HepG2 (cell line): ENCODE measurements around the gene NRSN2. TPM values are rescaled to one million over a fixed set of nuclear protein-coding genes. Genes with fewer than 3 reads are reported as not detected.
A peak's percentile ranks its signal among the peaks of the same experiment; 100 is the strongest.

Experiments
- ARID3A ChIP-seq: IDR thresholded peaks from 2 replicates; pipeline ENCODE4 v1.6.1; 2012; ENCODE audit warnings: low read depth, low read length, improper control_type of control experiment
- ARID4A ChIP-seq: sonication (generic); formaldehyde crosslinking; IDR thresholded peaks from 2 replicates; pipeline ENCODE4 v1.5.0; 2020; ENCODE audit warnings: mild to moderate bottlenecking, missing genetic modification reagents, borderline replicate concordance
- CHCHD3 ChIP-seq: sonication (generic); formaldehyde crosslinking; IDR thresholded peaks from 2 replicates; pipeline ENCODE4 v1.8.0; 2022; ENCODE audit warnings: mild to moderate bottlenecking, missing genetic modification reagents, moderate library complexity
- CSRNP1 ChIP-seq: sonication (generic); formaldehyde crosslinking; IDR thresholded peaks from 2 replicates; pipeline ENCODE4 v1.8.1; 2023; ENCODE audit warnings: mild to moderate bottlenecking, missing genetic modification reagents
- GLMP ChIP-seq: sonication (generic); formaldehyde crosslinking; IDR thresholded peaks from 2 replicates; pipeline ENCODE4 v1.9.0; 2021; ENCODE audit warnings: missing genetic modification reagents, mild to moderate bottlenecking, borderline replicate concordance
- MXD1 ChIP-seq: sonication (generic); formaldehyde crosslinking; IDR thresholded peaks from 2 replicates; pipeline ENCODE4 v1.4.0; 2020; ENCODE audit warnings: mild to moderate bottlenecking, missing genetic modification reagents
- PHF20 ChIP-seq: sonication (generic); formaldehyde crosslinking; IDR thresholded peaks from 2 replicates; pipeline ENCODE4 v1.5.0; 2020; ENCODE audit warnings: mild to moderate bottlenecking, missing genetic modification reagents
- RELA ChIP-seq: sonication (generic); formaldehyde crosslinking; IDR thresholded peaks from 2 replicates; pipeline ENCODE4 v1.4.0; 2020; ENCODE audit warnings: missing genetic modification reagents
- SIN3A ChIP-seq: IDR thresholded peaks from 2 replicates; pipeline ENCODE4 v1.6.1; 2011; ENCODE audit warnings: low read depth, mild to moderate bottlenecking, control low read depth, low read length, borderline replicate concordance
- TAF1 ChIP-seq: sonication (generic); formaldehyde crosslinking; IDR thresholded peaks from 2 replicates; pipeline ENCODE4 v1.4.0; 2020; ENCODE audit warnings: missing genetic modification reagents
- THAP7 ChIP-seq: sonication (generic); formaldehyde crosslinking; IDR thresholded peaks from 2 replicates; pipeline ENCODE4 v1.8.1; 2023; ENCODE audit warnings: mild to moderate bottlenecking, missing genetic modification reagents
- ZBTB2 ChIP-seq: sonication (generic); formaldehyde crosslinking; IDR thresholded peaks from 2 replicates; pipeline ENCODE4 v1.8.0; 2022; ENCODE audit warnings: low read depth, missing genetic modification reagents
- ZFY ChIP-seq: sonication (generic); formaldehyde crosslinking; IDR thresholded peaks from 2 replicates; pipeline ENCODE4 v1.4.0; 2020; ENCODE audit warnings: missing genetic modification reagents
- ZNF317 ChIP-seq: sonication (generic); formaldehyde crosslinking; IDR thresholded peaks from 2 replicates; pipeline ENCODE4 v1.5.0; 2020; ENCODE audit warnings: mild to moderate bottlenecking, missing genetic modification reagents
- ZNF761 ChIP-seq: sonication (generic); formaldehyde crosslinking; conservative IDR thresholded peaks from 2 replicates; pipeline ENCODE4 v1.4.0; 2020; ENCODE audit warnings: mild to moderate bottlenecking, missing genetic modification reagents
- ZNF772 ChIP-seq: sonication (generic); formaldehyde crosslinking; IDR thresholded peaks from 2 replicates; pipeline ENCODE4 v1.5.0; 2020; ENCODE audit warnings: mild to moderate bottlenecking, missing genetic modification reagents
- polyA plus RNA-seq, 8 experiments: library from polyadenylated mRNA; depleted of rRNA in 3 of 8; stranded (reverse) in 7 of 8; unstranded in 1 of 8; fragments of >200 nt; fragmentation: Illumina TruSeq in 4 of 8; extraction: Trizol in 4 of 8; gene quantifications; 2 replicates each; pipeline versions ENCODE4 v1.2.1 to v1.2.3, GENCODE V29; 2011 to 2016; ENCODE audit warnings: low read depth in 4 of 8, missing spikeins in 1 of 8, mixed read lengths in 1 of 8; ENCODE audit not compliant: insufficient read depth in 1 of 8
- total RNA-seq, 5 experiments: library from RNA; depleted of rRNA; stranded (reverse); fragments of >200 nt; fragmentation: Illumina TruSeq; extraction: Trizol; gene quantifications; 2 replicates each; pipeline ENCODE4 v1.2.3, GENCODE V29; 2016; ENCODE audit warnings: low read depth in 1 of 5

Gene NRSN2
- total and polyA plus RNA-seq, 2 of the 13 experiments (the other 11 are each of a cell fraction or from before 2014, with no cell fraction given): 32.3 to 49.4 TPM

- TF ChIP-seq SIN3A: peak; percentile 15; the same call in 1 of the 2 replicates
- 0 out of 2 replicates have a peak, but pooled peaks have one; percentile 32 for TF ChIP-seq ZNF317 (CRISPR knock-in tag)
- 0 out of 2 replicates have a peak, but pooled peaks have one; percentile 5 for TF ChIP-seq RELA (CRISPR knock-in tag)
- no peak for TF ChIP-seq GLMP (CRISPR knock-in tag)
- TF ChIP-seq ARID3A: peak; percentile 25; the same call in 1 of the 2 replicates
- peak; percentile 5 for TF ChIP-seq ZBTB2 (CRISPR knock-in tag)
- peak; percentile 14 for TF ChIP-seq THAP7 (CRISPR knock-in tag)
- peak; percentile 59 for TF ChIP-seq ZFY (CRISPR knock-in tag)
- TF ChIP-seq CSRNP1 (CRISPR knock-in tag): 0 out of 2 replicates have a peak, but pooled peaks have one; percentile 15
- TF ChIP-seq PHF20 (CRISPR knock-in tag): peak; percentile 15
- TF ChIP-seq CHCHD3 (CRISPR knock-in tag): peak; percentile 4; the same call in 1 of the 2 replicates
- peak; percentile 79 for TF ChIP-seq MXD1 (CRISPR knock-in tag)
- TF ChIP-seq ARID4A (CRISPR knock-in tag): peak; percentile 57; the same call in 1 of the 2 replicates
- peak; percentile 54 for TF ChIP-seq TAF1 (CRISPR knock-in tag)
- TF ChIP-seq ZNF772 (CRISPR knock-in tag): peak; percentile 20; the same call in 1 of the 2 replicates
- peak; percentile 18; the same call in 1 of the 2 replicates for TF ChIP-seq ZNF761 (CRISPR knock-in tag)
Observed at GRCh38 chr20:325889-326644, 20.8 kb upstream of the NRSN2 start (continued).
